BLaER1 (cell line): Measurements from ENCODE around the gene SDCCAG8.

Experiments
- H3K27ac ChIP-seq: shearing (Covaris generic); formaldehyde crosslinking; 2 replicates; pipeline ENCODE4 v1.8.1; 2022
- H3K27me3 ChIP-seq: shearing (Covaris generic); formaldehyde crosslinking; 2 replicates; pipeline ENCODE4 v1.8.1; 2022
- H3K36me3 ChIP-seq: shearing (Covaris generic); formaldehyde crosslinking; 2 replicates; pipeline ENCODE4 v1.8.1; 2022
- H3K4me1 ChIP-seq: shearing (Covaris generic); formaldehyde crosslinking; 2 replicates; pipeline ENCODE4 v1.8.1; 2022
- H3K4me2 ChIP-seq: shearing (Covaris generic); formaldehyde crosslinking; 2 replicates; pipeline ENCODE4 v1.8.1; 2022
- H3K4me3 ChIP-seq: shearing (Covaris generic); formaldehyde crosslinking; 2 replicates; pipeline ENCODE4 v1.8.1; 2022
- H3K9ac ChIP-seq: shearing (Covaris generic); formaldehyde crosslinking; 2 replicates; pipeline ENCODE4 v1.8.1; 2022
- H3K9me3 ChIP-seq: shearing (Covaris generic); formaldehyde crosslinking; 2 replicates; pipeline ENCODE4 v1.8.1; 2022
- H4K20me1 ChIP-seq: shearing (Covaris generic); formaldehyde crosslinking; 2 replicates; pipeline ENCODE4 v1.8.1; 2022
- Cebpa-rat ChIP-seq: shearing (Covaris generic); IDR thresholded peaks from 2 replicates; pipeline ENCODE4 v1.8.1; 2022

The SDCCAG8 gene

DNA sequence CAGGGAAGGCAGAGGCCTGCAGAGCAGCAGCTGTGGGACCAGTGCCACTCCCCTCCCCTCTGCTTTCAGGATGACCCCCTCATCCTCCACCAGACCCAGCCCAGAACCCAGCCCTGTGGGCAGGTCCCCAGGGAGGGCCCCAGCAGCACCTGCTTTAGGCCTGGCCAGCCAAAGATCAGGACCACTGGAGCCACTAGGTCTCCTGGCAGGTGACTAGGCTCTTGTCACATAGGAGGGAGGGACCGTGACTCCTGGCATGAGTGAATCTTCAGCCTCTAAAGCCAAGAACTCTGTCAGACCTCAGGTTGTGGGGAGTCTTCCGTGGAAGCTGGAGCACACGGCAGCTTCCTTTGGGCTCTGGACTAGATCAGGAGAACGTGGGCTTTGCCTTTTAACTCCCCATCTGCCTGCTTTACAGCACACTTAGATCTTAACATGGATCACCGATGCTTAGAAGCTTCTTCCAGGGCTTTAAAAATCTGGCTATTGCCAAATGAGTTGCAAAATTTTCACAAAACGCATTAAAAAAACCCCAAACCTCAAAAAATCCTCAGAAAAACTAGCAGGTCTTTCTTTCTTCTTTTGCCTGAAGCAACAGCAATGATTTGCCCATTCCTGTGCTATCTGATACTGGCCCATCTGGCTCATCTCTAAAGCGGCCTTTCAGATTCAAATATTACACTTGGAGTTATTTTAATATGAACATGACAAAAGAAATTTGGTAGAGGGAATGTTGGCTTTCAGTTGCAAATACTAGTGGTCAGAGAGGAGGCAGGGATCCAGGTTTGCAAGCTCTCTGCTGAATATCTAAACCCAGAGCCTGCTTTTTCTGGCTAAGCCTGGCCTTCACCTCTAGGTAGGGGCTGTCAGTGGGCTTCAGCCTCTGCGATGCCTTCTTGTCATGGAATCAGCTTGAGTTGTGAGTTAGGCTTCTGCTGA is 235.2 kb downstream of the SDCCAG8 start:
- TF ChIP-seq Cebpa-rat = no peak
- no peaks in the 10 kb centered on the region for H3K27me3 ChIP-seq
- 0 out of 2 replicates have a peak overlapping the region, but pooled peaks have one; percentile 19 for H3K9ac ChIP-seq
- no peak overlapping the region for H3K4me3 ChIP-seq
- peaks cover 46% of the 10 kb centered on the region for H3K4me1 ChIP-seq
- H4K20me1 ChIP-seq = no peaks in the 10 kb centered on the region
- H3K4me2 ChIP-seq = peak overlapping the region; percentile 13
- H3K9me3 ChIP-seq = peaks cover 10% of the 10 kb centered on the region
- peak overlapping the region; percentile 23; the same call in 1 of the 2 replicates for H3K27ac ChIP-seq
- peaks cover 7% of the 10 kb centered on the region; the same call in 1 of the 2 replicates for H3K36me3 ChIP-seq

DNA sequence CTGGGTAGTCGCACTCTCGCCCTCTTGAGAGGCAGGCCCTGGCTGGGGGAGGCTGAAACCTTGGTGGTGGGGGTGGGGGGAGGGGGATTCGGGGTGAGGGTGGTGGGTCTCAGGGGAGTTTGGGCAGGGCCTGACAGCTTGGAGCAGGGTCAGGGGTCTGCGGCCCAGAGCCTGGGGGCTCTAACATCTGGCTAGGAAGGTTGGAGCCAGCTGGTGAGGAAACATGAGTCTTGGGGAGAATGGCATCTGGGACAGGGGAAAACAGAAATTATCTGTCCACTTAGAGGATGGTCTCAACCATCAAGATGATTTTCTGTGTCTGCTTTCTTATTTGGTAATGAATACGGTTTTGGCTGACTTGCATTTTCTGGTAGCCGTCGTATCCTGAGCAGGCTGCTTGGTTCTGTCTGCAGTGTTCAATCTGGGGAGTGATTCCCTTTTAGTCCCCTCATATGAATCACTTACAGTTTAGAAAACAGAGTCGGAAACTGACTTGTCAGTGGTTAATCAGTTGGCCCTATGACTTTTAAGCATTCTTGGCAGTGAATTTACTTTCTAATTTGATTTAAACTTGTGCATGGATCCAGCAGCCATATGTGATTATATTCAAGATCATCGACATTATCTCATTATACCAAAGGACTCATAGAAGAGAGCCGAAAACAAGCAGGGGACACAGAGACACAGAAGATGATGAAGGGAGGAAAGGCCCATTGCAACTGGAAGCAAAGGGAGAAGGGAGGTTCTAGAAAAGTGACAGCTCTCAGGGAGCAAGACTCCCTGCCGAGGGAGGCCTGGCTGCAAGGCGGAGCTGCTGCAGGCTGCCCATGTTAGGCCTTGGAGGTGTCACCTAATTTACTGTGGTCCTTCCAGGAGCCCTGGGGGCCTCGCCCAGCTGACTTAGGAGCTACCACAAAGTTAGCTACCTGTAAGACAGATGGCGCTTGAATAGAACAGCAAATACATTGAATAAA is 237.6 kb downstream of the SDCCAG8 start:
- no peaks in the 10 kb centered on the region for H3K27me3 ChIP-seq
- no peak for TF ChIP-seq Cebpa-rat
- peaks cover 18% of the 10 kb centered on the region for H3K36me3 ChIP-seq

DNA sequence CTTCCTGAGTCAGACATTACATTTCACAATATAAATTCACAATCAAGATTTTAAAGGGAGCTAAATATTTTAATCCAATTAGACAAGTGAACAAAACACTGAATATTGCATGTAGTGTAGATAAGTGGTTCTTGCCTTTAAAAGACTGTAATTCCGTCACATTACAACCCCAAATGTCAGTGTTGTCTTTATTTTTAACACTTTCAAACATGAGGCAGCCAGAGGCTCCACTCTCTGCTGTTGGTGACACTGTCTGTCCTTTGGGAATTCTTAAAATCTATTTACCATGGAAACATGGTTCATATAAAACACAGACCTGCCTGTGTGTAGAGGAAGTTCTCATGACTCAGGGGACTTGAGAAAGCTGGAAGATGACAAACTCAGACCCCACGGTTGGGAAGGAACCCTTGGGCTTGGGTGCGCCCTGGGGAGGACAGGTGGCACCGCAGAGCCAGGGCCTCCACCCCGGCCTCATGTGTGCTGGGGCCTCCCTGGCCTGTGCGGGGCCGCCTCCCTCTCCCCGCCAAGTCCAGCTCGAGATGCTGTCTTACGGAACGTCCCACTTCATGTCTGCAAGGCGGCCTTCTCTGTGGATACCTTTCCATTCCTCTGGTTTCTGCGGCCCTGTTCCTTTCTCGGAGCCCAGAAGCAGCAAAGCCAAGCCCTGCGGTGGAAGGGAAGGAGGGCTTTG is 239.0 kb downstream of the SDCCAG8 start:
- H3K27me3 ChIP-seq = no peaks in the 10 kb centered on the region
- peak overlapping the region; percentile 42; the same call in 1 of the 2 replicates for H3K9ac ChIP-seq
- H4K20me1 ChIP-seq = no peaks in the 10 kb centered on the region
- H3K9me3 ChIP-seq = peaks cover 10% of the 10 kb centered on the region
- H3K27ac ChIP-seq = peak overlapping the region; percentile 81
- peaks cover 70% of the 10 kb centered on the region for H3K4me1 ChIP-seq
- no peak overlapping the region for H3K4me3 ChIP-seq
- no peak for TF ChIP-seq Cebpa-rat
- peak overlapping the region; percentile 83 for H3K4me2 ChIP-seq
- H3K36me3 ChIP-seq = peaks cover 11% of the 10 kb centered on the region

More for the DNA sequence above, 237.6 kb downstream of the SDCCAG8 start:
- Histone ChIP-seq H3K4me1 (peaks cover 59% of the 10 kb centered on the region), H3K4me3 (no peak overlapping the region), H3K9ac (no peak overlapping the region), H3K4me2 (peak overlapping the region; percentile 24), H3K27ac (peak overlapping the region; percentile 46; the same call in 1 of the 2 replicates), H4K20me1 (no peaks in the 10 kb centered on the region), H3K9me3 (peaks cover 10% of the 10 kb centered on the region)

DNA sequence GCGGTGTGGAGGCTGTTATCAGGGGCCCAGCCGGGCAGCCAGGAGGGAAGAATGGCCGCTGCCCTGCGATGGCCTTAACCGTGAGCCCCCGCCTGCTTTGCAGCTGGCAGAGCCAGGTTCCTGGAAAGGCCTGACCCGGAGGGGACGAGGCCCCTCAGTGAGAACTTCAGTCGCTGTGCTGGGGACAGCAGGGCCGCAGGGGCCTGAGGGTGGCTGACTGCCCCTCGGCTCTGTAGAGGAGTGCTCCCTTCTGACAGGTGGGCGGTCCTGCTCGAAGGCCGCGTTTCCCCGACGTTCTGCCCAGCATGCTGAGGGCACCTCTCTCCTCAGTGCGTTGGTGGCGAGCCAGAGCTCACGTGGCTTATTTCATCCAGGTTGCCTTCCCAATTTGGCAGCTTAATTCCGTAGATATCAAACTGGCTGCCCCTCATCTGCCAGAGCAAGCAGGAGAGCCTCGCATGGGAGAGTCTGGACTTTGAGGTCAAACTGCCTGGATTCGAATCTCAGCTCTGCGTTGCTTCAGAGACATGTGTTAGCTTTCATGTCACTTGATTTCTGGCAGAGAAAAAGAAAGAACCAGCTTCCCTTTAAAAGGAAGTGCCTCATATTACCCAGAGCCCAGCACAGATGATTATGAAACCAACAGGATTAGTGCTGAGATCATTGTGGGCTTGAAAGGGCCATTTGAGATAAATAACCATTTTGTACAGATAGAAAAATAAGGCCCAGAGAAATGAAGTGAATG is 239.8 kb downstream of the SDCCAG8 start:
- TF ChIP-seq Cebpa-rat = no peak
- Histone ChIP-seq H3K9ac (peak overlapping the region; percentile 42; the same call in 1 of the 2 replicates), H3K4me2 (peak overlapping the region; percentile 83), H3K4me1 (peaks cover 63% of the 10 kb centered on the region), H3K36me3 (peaks cover 11% of the 10 kb centered on the region), H3K27me3 (no peaks in the 10 kb centered on the region), H3K4me3 (no peak overlapping the region), H3K27ac (peak overlapping the region; percentile 81), H3K9me3 (peaks cover 10% of the 10 kb centered on the region), H4K20me1 (no peaks in the 10 kb centered on the region)

DNA sequence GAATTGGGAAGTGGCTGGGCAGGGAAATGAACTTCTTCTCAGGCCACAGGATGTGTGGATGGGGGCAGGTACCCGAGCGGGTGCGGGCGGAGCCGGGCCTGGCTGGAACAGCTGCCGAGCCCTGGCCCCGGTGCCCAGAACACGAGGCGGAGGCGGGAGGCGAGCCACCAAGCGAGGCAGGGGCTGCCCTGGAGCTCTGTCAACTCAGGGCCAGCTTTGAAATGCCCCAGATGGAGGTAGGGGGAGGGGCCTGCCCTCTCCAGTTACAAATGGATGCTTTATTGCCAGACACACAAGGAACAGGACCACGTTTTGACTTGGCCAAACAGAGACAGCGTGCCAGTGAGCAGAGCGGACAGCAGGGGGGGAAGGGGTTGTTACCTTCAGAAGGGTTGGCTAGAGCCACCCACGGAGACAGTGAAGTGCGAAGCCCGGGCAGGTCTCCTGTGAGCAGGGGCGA is 240.4 kb downstream of the SDCCAG8 start:
- TF ChIP-seq Cebpa-rat = no peak
- H3K27ac ChIP-seq = peak overlapping the region; percentile 81

DNA sequence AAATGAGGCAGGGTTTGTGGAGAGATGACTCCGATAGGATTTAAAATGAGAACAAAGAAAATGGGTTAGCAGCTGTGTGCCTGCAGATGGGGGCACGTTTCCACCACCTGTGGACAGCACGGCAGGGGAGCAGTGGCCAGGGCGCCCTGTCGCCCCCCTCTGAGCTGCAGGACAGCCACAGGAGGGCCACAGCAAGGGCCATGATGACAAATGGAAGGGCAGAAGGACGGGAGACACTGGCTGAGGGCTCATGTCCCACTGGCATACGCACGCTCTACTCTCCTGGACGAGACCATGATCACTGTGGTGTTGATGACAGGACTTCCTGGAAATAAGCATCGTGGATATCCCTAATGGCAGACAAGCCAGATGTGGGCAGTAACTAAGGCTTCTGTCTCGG is 241.0 kb downstream of the SDCCAG8 start:
- no peak overlapping the region for H3K9ac ChIP-seq
- no peak overlapping the region for H3K4me3 ChIP-seq
- peaks cover 11% of the 10 kb centered on the region for H3K36me3 ChIP-seq
- peaks cover 5% of the 10 kb centered on the region for H3K9me3 ChIP-seq
- peak overlapping the region; percentile 83 for H3K4me2 ChIP-seq
- no peaks in the 10 kb centered on the region for H3K27me3 ChIP-seq
- H3K27ac ChIP-seq = peak overlapping the region; percentile 81
- no peak for TF ChIP-seq Cebpa-rat
- H3K4me1 ChIP-seq = peaks cover 59% of the 10 kb centered on the region
- H4K20me1 ChIP-seq = no peaks in the 10 kb centered on the region

More for the DNA sequence above, 240.4 kb downstream of the SDCCAG8 start:
- peaks cover 11% of the 10 kb centered on the region for H3K36me3 ChIP-seq
- H4K20me1 ChIP-seq = no peaks in the 10 kb centered on the region
- H3K9me3 ChIP-seq = peaks cover 10% of the 10 kb centered on the region
- H3K4me3 ChIP-seq = no peak overlapping the region
- H3K9ac ChIP-seq = no peak overlapping the region
- H3K4me1 ChIP-seq = peaks cover 59% of the 10 kb centered on the region
- peak overlapping the region; percentile 83 for H3K4me2 ChIP-seq
- no peaks in the 10 kb centered on the region for H3K27me3 ChIP-seq

DNA sequence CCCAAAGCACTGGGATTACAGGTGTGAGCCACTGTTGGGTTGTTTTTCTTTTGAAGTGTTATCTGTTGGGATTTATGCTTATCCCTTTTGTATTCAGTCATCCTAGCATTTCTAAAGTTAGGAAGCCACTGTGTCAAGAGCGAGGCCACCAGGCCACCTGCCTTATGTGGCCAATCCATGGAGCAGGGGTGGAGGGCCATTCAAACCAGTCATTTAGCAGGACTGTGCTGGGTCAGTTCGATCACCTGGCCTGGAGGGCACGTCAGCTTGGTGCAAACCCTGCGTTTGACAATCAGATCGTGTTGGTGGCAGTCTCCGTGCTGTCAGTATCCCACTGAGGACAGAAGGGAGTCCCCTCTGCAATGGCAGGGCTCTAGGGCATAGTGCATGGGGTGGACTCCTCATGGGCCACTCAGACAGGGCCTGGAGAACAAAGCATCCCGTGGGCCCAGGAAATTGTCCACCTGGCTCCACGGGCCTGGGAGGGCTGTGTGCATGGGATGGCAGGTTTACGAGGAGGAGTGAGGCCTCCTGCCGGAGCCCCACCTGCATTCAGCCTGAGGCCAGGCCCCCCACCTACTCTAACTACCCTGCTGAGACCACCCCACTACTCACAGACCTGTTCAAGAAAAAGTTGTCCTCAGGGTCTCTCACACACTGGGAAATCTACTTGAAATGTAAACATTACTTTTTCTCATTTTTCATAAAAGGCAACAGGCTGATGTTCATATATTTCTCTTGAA is 242.3 kb downstream of the SDCCAG8 start:
- no peaks in the 10 kb centered on the region for H4K20me1 ChIP-seq
- no peaks in the 10 kb centered on the region for H3K9me3 ChIP-seq
- no peak for TF ChIP-seq Cebpa-rat
- H3K4me1 ChIP-seq = peaks cover 53% of the 10 kb centered on the region
- no peak overlapping the region for H3K27ac ChIP-seq
- no peaks in the 10 kb centered on the region for H3K27me3 ChIP-seq
- no peak overlapping the region for H3K4me3 ChIP-seq
- H3K9ac ChIP-seq = no peak overlapping the region
- H3K4me2 ChIP-seq = no peak overlapping the region
- H3K36me3 ChIP-seq = peaks cover 15% of the 10 kb centered on the region

DNA sequence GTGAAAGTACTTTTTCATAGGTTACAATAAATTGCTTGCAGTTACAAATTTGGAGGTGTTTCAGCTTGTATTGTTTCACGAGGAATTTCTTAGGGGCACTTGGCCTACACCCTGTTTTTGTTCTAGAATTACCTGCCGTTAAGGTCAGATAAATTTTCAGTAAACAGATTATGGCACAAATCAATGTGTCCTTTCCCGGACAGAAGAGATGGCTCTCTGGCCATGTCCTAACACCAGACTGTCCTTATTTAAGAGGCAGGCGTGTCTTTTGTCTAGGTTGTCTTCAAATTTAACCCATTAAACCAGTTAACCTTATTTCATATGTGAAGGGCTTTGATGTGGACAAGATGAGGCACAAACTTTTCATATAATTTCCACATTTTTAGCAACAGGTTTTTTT is 243.4 kb downstream of the SDCCAG8 start:
- H3K4me2 ChIP-seq = 0 out of 2 replicates have a peak overlapping the region, but pooled peaks have one; percentile 1
- H3K4me3 ChIP-seq = no peak overlapping the region
- H3K9me3 ChIP-seq = no peaks in the 10 kb centered on the region
- H3K9ac ChIP-seq = no peak overlapping the region
- TF ChIP-seq Cebpa-rat = no peak
- H3K36me3 ChIP-seq = peaks cover 15% of the 10 kb centered on the region
- peaks cover 41% of the 10 kb centered on the region for H3K4me1 ChIP-seq
- H3K27ac ChIP-seq = no peak overlapping the region
- H3K27me3 ChIP-seq = no peaks in the 10 kb centered on the region
- no peaks in the 10 kb centered on the region for H4K20me1 ChIP-seq
